Fibroblast of lung (primary cell): ENCODE results near the gene ITPA. TPM values are rescaled to one million over a fixed set of nuclear protein-coding genes. Genes with fewer than 3 reads are reported as not detected.

Source experiments
- DNase-seq, 2 donors: peaks; one replicate each; pipeline versions ENCODE4 v3.0.0 to v3.0.0-alpha.2; 2010; ENCODE audit warnings: low read depth in 2 of 2
- H2AFZ ChIP-seq: 2 replicates; pipeline ENCODE4 v1.5.1; 2012; ENCODE audit warnings: low read length, control low read depth, inconsistent platforms
- H3K27ac ChIP-seq: 2 replicates; pipeline ENCODE4 v1.5.1; 2011; ENCODE audit warnings: low read length, control low read depth; ENCODE audit not compliant: insufficient read depth
- H3K27me3 ChIP-seq: 2 replicates; pipeline ENCODE4 v1.5.1; 2011; ENCODE audit warnings: mild to moderate bottlenecking, low read length; ENCODE audit not compliant: control insufficient read depth, insufficient read depth
- H3K36me3 ChIP-seq: 2 replicates; pipeline ENCODE4 v1.5.1; 2011; ENCODE audit warnings: low read length; ENCODE audit not compliant: control insufficient read depth, insufficient read depth
- H3K4me1 ChIP-seq: 2 replicates; pipeline ENCODE4 v1.5.1; 2011; ENCODE audit warnings: low read length; ENCODE audit not compliant: control insufficient read depth, insufficient read depth; ENCODE audit errors: extremely low read depth
- H3K4me2 ChIP-seq: 2 replicates; pipeline ENCODE4 v1.5.1; 2011; ENCODE audit warnings: low read length, control low read depth; ENCODE audit not compliant: insufficient read depth; ENCODE audit errors: extremely low read depth
- H3K4me3 ChIP-seq, 4 experiments: fragments of 200-600 bp in 1 of 4; sonication (generic) in 1 of 4; replicated peaks in 1 of 4; 2 replicates each; pipeline ENCODE4 v1.5.1; 2011 to 2016; ENCODE audit warnings: low read length in 4 of 4, low read depth in 3 of 4, mild to moderate bottlenecking in 3 of 4, control low read depth in 2 of 4, inconsistent platforms in 1 of 4, mixed read lengths in 1 of 4; ENCODE audit not compliant: insufficient read depth in 1 of 4; ENCODE audit errors: control extremely low read depth in 1 of 4
- H3K79me2 ChIP-seq: 2 replicates; pipeline ENCODE4 v1.5.1; 2012; ENCODE audit warnings: mild to moderate bottlenecking, low read length, inconsistent platforms; ENCODE audit not compliant: control insufficient read depth, insufficient read depth
- H3K9ac ChIP-seq: 2 replicates; pipeline ENCODE4 v1.5.1; 2011; ENCODE audit warnings: mild to moderate bottlenecking, low read length, control low read depth; ENCODE audit not compliant: insufficient read depth
- H3K9me3 ChIP-seq: 2 replicates; pipeline ENCODE4 v1.5.1; 2012; ENCODE audit warnings: low read depth, low read length; ENCODE audit not compliant: control insufficient read depth, insufficient read depth
- H4K20me1 ChIP-seq: 2 replicates; pipeline ENCODE4 v1.5.1; 2011; ENCODE audit warnings: low read length; ENCODE audit not compliant: control insufficient read depth, insufficient read depth; ENCODE audit errors: extremely low read depth
- EZH2 ChIP-seq: IDR thresholded peaks from 2 replicates; pipeline ENCODE4 v1.5.1; 2012; ENCODE audit warnings: low read length, control low read depth, mild to moderate bottlenecking; ENCODE audit errors: missing control alignments
- polyA plus RNA-seq, 2 donors: library from polyadenylated mRNA; depleted of rRNA in 1 of 2; stranded (reverse) in 1 of 2; unstranded in 1 of 2; fragments of >200 nt; gene quantifications; 2 replicates each; pipeline ENCODE4 v1.2.1, GENCODE V29; 2011 to 2012; ENCODE audit warnings: missing spikeins in 1 of 2
- total RNA-seq: library from RNA; depleted of rRNA; stranded (reverse); fragments of >200 nt; gene quantifications from 2 replicates; pipeline ENCODE4 v1.2.1, GENCODE V29; 2014
- TF ChIP-seq, protein P1 (sequence below), 2 donors: IDR thresholded peaks in 1 of 2; conservative IDR thresholded peaks in 1 of 2; 1 replicate in 1 of 2; 2 replicates in 1 of 2; pipeline ENCODE4 v1.5.1; 2011 to 2012; ENCODE audit warnings: low read length in 2 of 2, control low read depth in 1 of 2, inconsistent platforms in 1 of 2, low read depth in 1 of 2, mild to moderate bottlenecking in 1 of 2

ITPA gene
- total and polyA plus RNA-seq, 2 donors (not counting 1 experiment from before 2014, with no cell fraction given) = 21.3 to 32.2 TPM

DNA sequence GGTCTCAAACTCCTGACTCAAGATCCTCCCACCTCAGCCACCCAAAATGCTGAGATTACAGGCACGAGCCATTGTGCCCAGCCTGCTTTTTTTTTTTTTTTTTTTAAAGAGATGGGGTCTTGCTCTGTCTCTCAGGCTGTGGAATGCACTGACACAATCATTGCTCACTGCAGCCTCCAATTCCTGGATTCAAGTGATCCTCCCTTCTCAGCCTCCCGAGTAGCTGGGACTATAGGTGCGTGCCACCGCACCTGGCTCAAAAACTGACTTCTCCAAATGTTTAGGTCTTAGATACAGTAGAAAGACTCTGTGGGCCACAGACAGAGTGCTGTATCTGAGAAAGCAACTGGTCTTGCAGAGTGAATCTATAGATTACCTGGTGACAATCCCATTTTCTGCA is 60.8 kb downstream of the ITPA start:
- Histone ChIP-seq H3K4me1 (no peaks in the 10 kb centered on the region), H2AFZ (no peak overlapping the region), H3K4me3 (no peak overlapping the region), H3K79me2 (no peaks in the 10 kb centered on the region), H3K27me3 (no peaks in the 10 kb centered on the region), H3K9me3 (no peaks in the 10 kb centered on the region), H3K36me3 (peaks cover 5% of the 10 kb centered on the region), H3K9ac (no peak overlapping the region), H3K27ac (no peak overlapping the region), H4K20me1 (peaks cover 1% of the 10 kb centered on the region), H3K4me2 (no peak overlapping the region)
- no peak for TF ChIP-seq EZH2
- TF ChIP-seq, protein P1, sequence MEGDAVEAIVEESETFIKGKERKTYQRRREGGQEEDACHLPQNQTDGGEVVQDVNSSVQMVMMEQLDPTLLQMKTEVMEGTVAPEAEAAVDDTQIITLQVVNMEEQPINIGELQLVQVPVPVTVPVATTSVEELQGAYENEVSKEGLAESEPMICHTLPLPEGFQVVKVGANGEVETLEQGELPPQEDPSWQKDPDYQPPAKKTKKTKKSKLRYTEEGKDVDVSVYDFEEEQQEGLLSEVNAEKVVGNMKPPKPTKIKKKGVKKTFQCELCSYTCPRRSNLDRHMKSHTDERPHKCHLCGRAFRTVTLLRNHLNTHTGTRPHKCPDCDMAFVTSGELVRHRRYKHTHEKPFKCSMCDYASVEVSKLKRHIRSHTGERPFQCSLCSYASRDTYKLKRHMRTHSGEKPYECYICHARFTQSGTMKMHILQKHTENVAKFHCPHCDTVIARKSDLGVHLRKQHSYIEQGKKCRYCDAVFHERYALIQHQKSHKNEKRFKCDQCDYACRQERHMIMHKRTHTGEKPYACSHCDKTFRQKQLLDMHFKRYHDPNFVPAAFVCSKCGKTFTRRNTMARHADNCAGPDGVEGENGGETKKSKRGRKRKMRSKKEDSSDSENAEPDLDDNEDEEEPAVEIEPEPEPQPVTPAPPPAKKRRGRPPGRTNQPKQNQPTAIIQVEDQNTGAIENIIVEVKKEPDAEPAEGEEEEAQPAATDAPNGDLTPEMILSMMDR (conservative IDR thresholded peaks at IDR 0.05 in 1 of 2, IDR thresholded peaks at IDR 0.05 in 1 of 2; ENCODE audit: low read depth in 1 of 2, low read length in 2 of 2) = no peak
- no peak for DNase-seq

DNA sequence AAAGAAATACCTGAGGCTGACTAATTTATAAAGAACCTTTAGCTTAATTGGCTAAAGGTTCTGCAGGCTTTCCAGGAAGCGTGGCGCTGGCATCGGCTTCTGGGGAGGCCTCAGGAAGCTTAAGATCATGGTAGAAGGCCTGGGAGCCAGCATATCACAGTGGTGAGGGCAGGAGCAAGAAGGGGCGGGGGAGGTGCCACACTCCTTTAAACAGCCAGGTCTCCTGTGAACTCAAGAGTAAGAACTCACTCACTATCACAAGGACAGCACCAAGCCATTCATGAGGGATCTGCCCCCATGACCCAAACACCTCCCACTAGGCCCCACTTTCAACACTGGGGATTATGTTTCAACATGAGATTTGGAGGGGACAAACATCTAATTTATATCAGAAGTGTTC is 64.1 kb downstream of the ITPA start:
- H3K4me2 ChIP-seq = no peak overlapping the region
- no peaks in the 10 kb centered on the region for H3K79me2 ChIP-seq
- no peak overlapping the region for H3K4me3 ChIP-seq
- H3K27ac ChIP-seq = no peak overlapping the region
- TF ChIP-seq, protein P1 (conservative IDR thresholded peaks at IDR 0.05 in 1 of 2, IDR thresholded peaks at IDR 0.05 in 1 of 2; ENCODE audit: low read depth in 1 of 2, low read length in 2 of 2) = no peak
- TF ChIP-seq EZH2 = no peak
- H3K36me3 ChIP-seq = peaks cover 11% of the 10 kb centered on the region
- no peak overlapping the region for H3K9ac ChIP-seq
- H3K4me1 ChIP-seq = no peaks in the 10 kb centered on the region
- H4K20me1 ChIP-seq = no peaks in the 10 kb centered on the region
- H2AFZ ChIP-seq = no peak overlapping the region
- H3K9me3 ChIP-seq = no peaks in the 10 kb centered on the region
- no peaks in the 10 kb centered on the region for H3K27me3 ChIP-seq
- no peak for DNase-seq

Other genes starting within 250 kb of the ITPA start
- gene GNRH2, start 165.9 kb upstream of the ITPA start, total RNA-seq = not detected in 2 replicates
- not detected in 2 replicates for gene GNRH2, start 165.9 kb upstream of the ITPA start, polyA plus RNA-seq
- gene MRPS26, start 163.4 kb upstream of the ITPA start, total RNA-seq = 37.0 and 42.6 TPM in 2 replicates
- gene MRPS26, start 163.4 kb upstream of the ITPA start, polyA plus RNA-seq = 16.1 and 19.2 TPM in 2 replicates
- not detected in 2 replicates for gene OXT, start 137.9 kb upstream of the ITPA start, total RNA-seq
- gene OXT, start 137.9 kb upstream of the ITPA start, polyA plus RNA-seq = not detected in 2 replicates
- not detected in 2 replicates for gene AVP, start 124.8 kb upstream of the ITPA start, total RNA-seq
- gene AVP, start 124.8 kb upstream of the ITPA start, polyA plus RNA-seq = not detected in 2 replicates
- 9.6 and 10.8 TPM in 2 replicates for gene FASTKD5, start 49.6 kb upstream of the ITPA start, total RNA-seq
- gene FASTKD5, start 49.6 kb upstream of the ITPA start, polyA plus RNA-seq = 11.9 and 12.8 TPM in 2 replicates
- gene UBOX5, start 49.6 kb upstream of the ITPA start, total RNA-seq = 2.1 and 3.3 TPM in 2 replicates
- gene UBOX5, start 49.6 kb upstream of the ITPA start, polyA plus RNA-seq = 3.6 and 3.9 TPM in 2 replicates
- gene LZTS3, start 35.9 kb upstream of the ITPA start, total RNA-seq = 3.3 and 6.1 TPM in 2 replicates
- 2.4 and 2.6 TPM in 2 replicates for gene LZTS3, start 35.9 kb upstream of the ITPA start, polyA plus RNA-seq
- 32.9 and 35.5 TPM in 2 replicates for gene DDRGK1, start 4.8 kb upstream of the ITPA start, total RNA-seq
- 37.5 and 42.4 TPM in 2 replicates for gene DDRGK1, start 4.8 kb upstream of the ITPA start, polyA plus RNA-seq
- 0.51 and 1.7 TPM in 2 replicates for gene SLC4A11, start 29.7 kb downstream of the ITPA start, total RNA-seq
- 0.56 and 1.1 TPM in 2 replicates for gene SLC4A11, start 29.7 kb downstream of the ITPA start, polyA plus RNA-seq
- gene DNAAF9, start 198.2 kb downstream of the ITPA start, total RNA-seq = 11.8 and 19.2 TPM in 2 replicates
- gene DNAAF9, start 198.2 kb downstream of the ITPA start, polyA plus RNA-seq = 10.6 and 11.7 TPM in 2 replicates